ENCODE data around the gene TEX29.

Gene TEX29

DNA sequence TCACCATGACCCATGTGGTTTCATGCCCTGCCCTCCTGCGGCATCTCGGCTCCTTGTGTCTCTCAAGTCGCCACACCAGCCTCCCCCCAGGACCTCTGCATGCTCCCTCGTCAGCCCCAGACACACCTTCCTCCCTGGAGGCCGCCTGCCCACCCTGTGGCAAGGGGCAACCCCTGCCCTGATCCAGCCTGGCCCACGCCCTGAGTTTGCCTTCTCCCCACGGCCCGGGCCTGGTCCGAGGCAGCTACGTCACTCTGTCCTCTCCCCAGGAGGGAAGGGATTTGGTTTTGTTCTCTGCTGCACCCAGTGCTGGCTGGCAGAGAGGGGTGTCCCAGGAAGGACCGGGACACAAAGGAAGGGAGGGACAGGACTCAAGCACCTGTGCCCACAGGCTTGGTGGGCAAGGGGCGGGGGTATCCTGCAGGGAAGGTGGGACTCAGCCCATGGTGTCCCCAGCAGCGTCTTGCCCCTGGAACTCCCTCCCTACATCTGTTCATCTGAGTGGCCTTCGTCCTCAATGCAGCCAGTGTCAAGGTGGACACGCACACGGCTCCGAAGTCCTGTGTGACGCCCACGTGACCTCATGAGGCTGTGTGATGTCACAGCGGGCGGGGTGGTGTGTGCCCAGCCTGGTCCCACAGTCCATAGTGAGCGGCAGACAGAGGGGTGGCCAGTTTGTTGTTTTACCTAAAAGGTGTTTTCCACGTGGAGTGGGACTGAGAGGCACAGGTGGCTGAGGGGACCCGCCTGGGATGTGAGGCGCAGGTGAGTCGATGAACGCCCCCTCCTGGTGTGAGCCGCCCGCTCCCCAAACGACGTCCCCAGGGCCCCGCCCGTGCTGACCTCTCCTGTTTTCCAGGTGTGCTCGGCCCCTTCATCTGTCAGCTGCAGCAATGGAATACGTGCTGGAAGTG, at the start of gene TEX29:
Gene TEX29 (plus strand): TSS at position 645 of the 914 bp plus-strand sequence. CDS start 249 bp downstream, at position 894.
- intact Hi-C loops (cut with micrococcal nuclease) = no loop called here
- H3K9me3 Mint-ChIP-seq = no peaks in the 10 kb centered on the region
- H3K27ac Mint-ChIP-seq = no peak within 1 kb of the TSS
- H3K4me1 Mint-ChIP-seq (ENCODE audit: low read depth) = no peaks in the 10 kb centered on the region
- no peaks in the 10 kb centered on the region for H3K27me3 Mint-ChIP-seq
- no peaks in the 10 kb centered on the region for H3K36me3 Mint-ChIP-seq (ENCODE audit: low read depth)
- no peak within 1 kb of the TSS for H3K4me3 Mint-ChIP-seq

DNA sequence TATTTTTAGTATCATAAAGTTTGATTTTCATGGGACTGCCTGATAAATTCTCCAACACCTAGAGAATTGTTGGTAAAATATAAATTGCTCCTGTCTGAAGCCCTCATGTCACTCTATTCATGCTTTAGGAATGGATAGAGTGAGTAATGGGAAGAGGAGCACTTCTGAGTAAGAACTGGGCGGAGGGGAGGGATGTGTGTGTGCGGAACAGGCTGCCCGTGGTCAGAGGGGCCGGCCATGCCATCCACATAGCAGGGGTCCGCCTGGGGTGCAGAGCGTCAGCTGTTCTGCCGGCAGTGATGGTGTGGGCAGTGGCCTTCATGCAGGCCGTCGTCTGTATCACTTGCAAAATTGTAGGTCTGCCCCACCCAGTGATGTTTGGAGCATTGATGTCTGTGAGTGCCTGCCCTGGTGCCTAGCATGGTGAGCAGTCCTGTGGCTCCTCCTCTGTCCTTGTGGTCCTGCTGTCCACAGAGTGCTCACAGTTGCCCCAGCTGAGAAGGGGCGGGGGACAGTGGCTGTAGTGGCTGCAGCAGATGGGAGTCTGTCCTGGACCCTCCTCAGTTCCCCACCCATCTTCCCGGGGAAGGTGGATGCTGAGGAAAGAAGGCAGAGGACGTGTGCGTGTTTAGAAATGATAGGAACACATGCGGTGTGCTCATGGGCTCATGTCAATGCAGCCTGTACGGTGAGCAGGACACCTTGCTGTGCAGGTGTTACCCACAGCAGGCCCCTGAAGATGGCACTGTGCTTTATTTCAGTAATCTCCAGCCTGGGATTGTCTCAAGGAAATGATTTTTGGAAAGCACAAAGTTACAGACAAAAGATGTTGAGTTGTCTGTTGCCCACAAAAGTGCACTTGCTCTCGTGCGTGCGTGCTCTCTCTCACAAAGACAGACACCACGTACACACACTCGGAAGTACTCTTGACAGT, 49.4 kb upstream of the TEX29 start:
- H3K4me3 Mint-ChIP-seq = no peak overlapping the region
- no peaks in the 10 kb centered on the region for H3K27me3 Mint-ChIP-seq
- intact Hi-C loops (cut with micrococcal nuclease) = no loop called here
- no peaks in the 10 kb centered on the region for H3K4me1 Mint-ChIP-seq (ENCODE audit: low read depth)
- H3K9me3 Mint-ChIP-seq = no peaks in the 10 kb centered on the region
- H3K36me3 Mint-ChIP-seq (ENCODE audit: low read depth) = peaks cover 97% of the 10 kb centered on the region
- H3K27ac Mint-ChIP-seq = no peak overlapping the region

DNA sequence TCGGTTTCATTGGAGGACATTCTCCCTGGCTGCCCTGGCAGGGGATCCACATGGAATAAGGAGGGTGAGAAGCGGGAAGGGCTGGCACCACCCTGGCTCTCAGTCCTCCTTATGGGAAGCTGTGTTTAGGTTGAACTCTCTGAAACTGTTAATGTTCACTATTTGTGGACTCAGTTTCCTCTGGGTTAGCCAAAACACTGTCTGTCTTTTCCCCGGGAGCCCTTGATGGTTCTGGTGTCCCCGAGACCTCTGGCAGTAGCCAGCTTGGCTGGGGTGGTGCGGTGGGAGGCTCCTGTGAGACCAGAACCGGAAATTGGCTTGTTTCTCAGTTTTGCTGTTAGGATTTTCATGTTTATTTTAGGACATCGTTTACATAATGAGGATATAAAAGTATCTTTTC, 48.3 kb upstream of the TEX29 start:
- no peak overlapping the region for H3K4me3 Mint-ChIP-seq
- H3K27me3 Mint-ChIP-seq = no peaks in the 10 kb centered on the region
- H3K4me1 Mint-ChIP-seq (ENCODE audit: low read depth) = no peaks in the 10 kb centered on the region
- H3K9me3 Mint-ChIP-seq = no peaks in the 10 kb centered on the region
- H3K27ac Mint-ChIP-seq = no peak overlapping the region
- intact Hi-C loops (cut with micrococcal nuclease) = no loop called here
- H3K36me3 Mint-ChIP-seq (ENCODE audit: low read depth) = peaks cover 97% of the 10 kb centered on the region

DNA sequence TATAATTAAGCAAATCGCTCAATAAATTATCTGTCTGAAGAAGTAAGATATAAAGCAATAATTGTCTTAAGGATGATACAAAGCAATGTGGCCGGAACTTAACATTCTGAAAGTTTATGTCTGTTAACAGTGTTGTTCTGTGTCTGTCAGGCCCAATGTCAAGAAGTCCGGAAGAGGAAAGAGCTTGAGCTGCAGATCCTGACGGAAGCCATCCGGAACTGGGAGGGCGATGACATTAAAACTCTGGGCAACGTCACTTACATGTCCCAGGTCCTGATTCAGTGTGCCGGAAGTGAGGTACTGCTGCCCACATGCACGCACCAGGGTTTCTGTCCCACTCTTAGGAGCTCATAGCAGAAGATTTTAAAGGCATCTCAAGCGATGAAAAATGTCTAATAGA, 45.1 kb upstream of the TEX29 start:
- Mint-ChIP-seq H3K36me3 (ENCODE audit: low read depth) (peaks cover 100% of the 10 kb centered on the region), H3K27ac (no peak overlapping the region), H3K27me3 (no peaks in the 10 kb centered on the region), H3K4me3 (no peak overlapping the region), H3K9me3 (no peaks in the 10 kb centered on the region), H3K4me1 (ENCODE audit: low read depth) (no peaks in the 10 kb centered on the region)
- intact Hi-C loops (cut with micrococcal nuclease) = no loop called here

DNA sequence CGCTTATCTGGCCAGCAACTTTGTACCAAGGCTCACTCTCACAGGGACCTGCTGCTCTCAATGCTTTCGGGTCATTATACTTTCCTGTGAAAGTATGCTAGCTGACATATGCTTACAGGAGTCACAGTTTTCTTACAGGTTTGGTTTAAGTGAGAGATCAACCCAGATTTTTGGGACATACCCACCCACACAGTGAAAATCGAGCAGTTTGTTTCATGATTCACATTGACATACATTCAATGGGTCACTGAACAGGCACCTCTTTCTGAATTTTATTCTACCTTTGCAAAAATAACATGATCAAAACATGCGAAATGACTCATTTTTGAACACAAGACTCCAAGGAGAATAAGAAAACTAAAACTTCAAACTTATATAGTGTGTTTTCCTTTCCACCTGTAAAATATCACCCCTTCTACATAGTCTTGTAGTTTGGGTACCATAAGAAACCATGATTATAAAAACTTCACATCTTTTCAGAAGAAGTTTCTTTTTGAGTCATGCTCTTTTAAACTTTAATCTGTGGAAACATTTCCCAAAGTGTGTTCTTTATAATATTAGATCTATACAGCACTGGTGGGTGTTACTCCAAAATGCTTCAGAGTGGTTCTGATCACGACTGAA, 44.3 kb upstream of the TEX29 start:
- H3K36me3 Mint-ChIP-seq (ENCODE audit: low read depth) = peaks cover 100% of the 10 kb centered on the region
- H3K9me3 Mint-ChIP-seq = no peaks in the 10 kb centered on the region
- H3K4me3 Mint-ChIP-seq = no peak overlapping the region
- no peak overlapping the region for H3K27ac Mint-ChIP-seq
- no peaks in the 10 kb centered on the region for H3K27me3 Mint-ChIP-seq
- intact Hi-C loops (cut with micrococcal nuclease) = no loop called here
- peaks cover under 1% of the 10 kb centered on the region for H3K4me1 Mint-ChIP-seq (ENCODE audit: low read depth)

DNA sequence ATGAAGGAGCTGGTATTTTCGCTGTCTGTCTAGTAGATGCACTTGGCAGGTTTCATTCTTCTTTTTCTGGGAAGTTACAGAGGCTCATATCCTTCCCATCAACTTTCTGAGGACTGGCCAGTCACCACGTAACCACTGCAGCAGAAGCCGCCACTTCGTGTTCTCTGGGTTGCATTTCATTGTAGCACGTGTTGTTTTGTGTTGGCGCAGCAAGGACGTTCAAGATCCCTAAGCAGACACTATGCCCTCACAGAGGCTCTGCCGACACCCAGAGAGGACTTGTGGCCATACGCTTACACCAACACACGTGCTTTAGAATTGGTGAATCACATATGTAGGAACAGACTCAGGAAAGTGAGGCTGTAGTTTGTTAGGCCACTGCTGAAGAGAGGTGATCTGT, 42.2 kb upstream of the TEX29 start:
- Mint-ChIP-seq H3K4me3 (no peak overlapping the region), H3K4me1 (ENCODE audit: low read depth) (peaks cover 17% of the 10 kb centered on the region), H3K36me3 (ENCODE audit: low read depth) (peaks cover 94% of the 10 kb centered on the region), H3K27me3 (no peaks in the 10 kb centered on the region), H3K27ac (no peak overlapping the region), H3K9me3 (no peaks in the 10 kb centered on the region)
- intact Hi-C loops (cut with micrococcal nuclease) = no loop called here

DNA sequence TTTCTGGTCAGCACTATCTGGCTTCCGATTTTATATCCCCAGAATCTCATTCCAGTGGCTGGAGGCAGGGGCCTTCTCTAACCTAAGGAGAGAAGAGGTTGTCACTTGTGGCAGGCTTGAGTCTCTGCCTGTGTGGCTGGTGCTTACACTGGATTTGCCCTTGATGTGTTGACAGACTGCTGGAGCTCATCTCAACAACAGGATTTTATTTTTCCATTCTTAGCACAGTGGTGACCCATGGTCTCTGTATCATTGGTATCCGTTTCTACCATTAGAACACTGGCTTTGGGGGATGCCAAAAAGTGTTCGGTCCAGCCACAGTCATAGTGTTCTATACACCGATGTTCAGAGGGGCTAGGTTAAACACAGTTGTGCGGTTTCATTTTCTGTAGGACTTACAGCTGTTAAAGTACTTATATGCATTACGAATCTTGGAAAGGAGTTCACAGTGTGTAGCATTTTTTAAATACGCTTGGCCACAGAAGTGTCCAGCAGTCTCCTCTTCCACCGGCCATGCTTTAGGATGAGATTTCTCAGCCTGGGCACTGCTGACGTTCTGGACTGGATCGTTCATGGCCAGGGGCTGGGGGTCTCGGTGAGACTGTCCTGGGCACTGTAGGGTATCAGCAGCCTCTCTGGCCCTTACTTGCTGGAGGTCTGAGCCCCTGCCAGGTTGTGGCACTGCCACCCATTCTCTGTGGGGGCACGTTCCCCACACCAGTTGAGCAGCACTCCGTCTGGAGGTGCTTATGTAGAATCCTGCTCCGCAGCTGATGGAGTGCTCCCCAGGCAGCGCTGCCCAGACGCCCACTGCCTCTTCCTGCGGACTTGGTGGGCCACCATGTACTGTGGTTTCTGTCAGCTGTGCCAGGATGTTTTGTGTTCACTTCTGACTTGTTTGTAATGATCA, 41.4 kb upstream of the TEX29 start:
- no peak overlapping the region for H3K27ac Mint-ChIP-seq
- peaks cover 94% of the 10 kb centered on the region for H3K36me3 Mint-ChIP-seq (ENCODE audit: low read depth)
- H3K4me3 Mint-ChIP-seq = no peak overlapping the region

DNA sequence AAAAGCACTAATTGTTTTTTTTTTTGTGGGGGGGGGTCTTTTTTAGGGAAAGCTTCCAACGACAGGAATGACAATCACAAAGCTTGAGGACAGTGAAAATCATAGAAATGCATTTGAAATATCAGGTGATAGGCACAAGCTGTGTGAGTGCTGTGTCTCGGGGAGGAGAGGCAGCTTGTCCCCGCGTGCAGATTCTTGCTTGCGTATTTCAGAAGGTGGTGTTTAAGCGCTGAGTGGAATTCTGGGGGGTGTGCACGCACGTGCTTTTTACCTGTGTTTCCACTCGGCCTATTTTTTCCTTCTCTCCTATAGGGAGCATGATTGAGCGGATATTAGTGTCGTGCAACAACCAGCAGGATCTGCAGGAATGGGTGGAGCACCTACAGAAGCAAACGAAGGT, 40.2 kb upstream of the TEX29 start:
- intact Hi-C loops (cut with micrococcal nuclease) = no loop called here
- Mint-ChIP-seq H3K27me3 (no peaks in the 10 kb centered on the region), H3K4me1 (ENCODE audit: low read depth) (peaks cover 18% of the 10 kb centered on the region), H3K36me3 (ENCODE audit: low read depth) (peaks cover 94% of the 10 kb centered on the region), H3K27ac (no peak overlapping the region), H3K9me3 (no peaks in the 10 kb centered on the region), H3K4me3 (no peak overlapping the region)

More for the DNA sequence above, 41.4 kb upstream of the TEX29 start:
- Mint-ChIP-seq H3K27me3 (no peaks in the 10 kb centered on the region), H3K4me1 (ENCODE audit: low read depth) (peaks cover 18% of the 10 kb centered on the region), H3K9me3 (no peaks in the 10 kb centered on the region)
- intact Hi-C loops (cut with micrococcal nuclease) = no loop called here

DNA sequence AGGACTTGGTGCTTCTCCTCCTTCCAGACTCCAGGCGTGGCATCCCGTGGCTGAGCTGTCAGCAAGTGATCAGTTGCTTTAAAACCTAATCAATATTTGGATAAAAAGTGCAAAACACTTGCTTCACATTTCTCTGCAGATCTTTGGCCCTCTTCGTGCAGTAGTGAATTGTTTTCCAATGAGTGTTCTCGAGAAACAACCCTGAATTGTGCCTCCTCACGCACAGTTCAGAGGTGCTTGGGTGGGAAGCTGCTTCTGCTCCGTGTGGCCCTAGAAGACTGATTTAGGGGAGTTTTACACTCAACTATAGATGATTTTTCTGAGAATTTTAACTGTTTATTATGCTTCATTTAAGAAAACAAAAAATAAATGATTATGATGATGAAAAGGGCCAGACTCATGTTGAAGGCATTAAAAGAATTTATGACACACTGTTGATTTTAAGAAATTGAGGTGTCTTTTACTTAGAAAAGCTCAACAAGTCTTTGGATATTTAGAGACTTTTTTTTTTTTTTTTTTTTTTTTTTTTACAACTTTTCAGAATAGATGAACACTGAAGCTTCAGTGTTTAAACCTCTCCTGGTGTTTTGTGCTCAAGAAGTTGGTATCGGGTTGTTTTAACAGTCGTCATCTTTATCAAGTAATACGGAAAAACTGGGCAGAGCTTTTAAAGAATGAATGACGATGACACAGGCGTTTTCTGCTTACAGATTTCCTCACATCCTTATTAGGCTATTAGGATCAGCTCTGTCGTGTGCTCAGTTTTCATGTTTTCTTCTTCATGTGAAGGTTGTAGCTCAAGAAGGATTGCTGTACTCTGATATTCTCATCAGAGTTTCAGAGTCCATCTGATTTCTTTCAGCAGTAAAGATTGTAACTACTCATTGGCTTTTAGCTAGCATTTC, 39.5 kb upstream of the TEX29 start:
- intact Hi-C loops (cut with micrococcal nuclease) = no loop called here
- no peaks in the 10 kb centered on the region for H3K27me3 Mint-ChIP-seq
- H3K4me3 Mint-ChIP-seq = no peak overlapping the region
- peaks cover 19% of the 10 kb centered on the region for H3K4me1 Mint-ChIP-seq (ENCODE audit: low read depth)
- H3K36me3 Mint-ChIP-seq (ENCODE audit: low read depth) = peaks cover 94% of the 10 kb centered on the region
- peak overlapping the region; percentile 41 for H3K27ac Mint-ChIP-seq
- H3K9me3 Mint-ChIP-seq = no peaks in the 10 kb centered on the region

DNA sequence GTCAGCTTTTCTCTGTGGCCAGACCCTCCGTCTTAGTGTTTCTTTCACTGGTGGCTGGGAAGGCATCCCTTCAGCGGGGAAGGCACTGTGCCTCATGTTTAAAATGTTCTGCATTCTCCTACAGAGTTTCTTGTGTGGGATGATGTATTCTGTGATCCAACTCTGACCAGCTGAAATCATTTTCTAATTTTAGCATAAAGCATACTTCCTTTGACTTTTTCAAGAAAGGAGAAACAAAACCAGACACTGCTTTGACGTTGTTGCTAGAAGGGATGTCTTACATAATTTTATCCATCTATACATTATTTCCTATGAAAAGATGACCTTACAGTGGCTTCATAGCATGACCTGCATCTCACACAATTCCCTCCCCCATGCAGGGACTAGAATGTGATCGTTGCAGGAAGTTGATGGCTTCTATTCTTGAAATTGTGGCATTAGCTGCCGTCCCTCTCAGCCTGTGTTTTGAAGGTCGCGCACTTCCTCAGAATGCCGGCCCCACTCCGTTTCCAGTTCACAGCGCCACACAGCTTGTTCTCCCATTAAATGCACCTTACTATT, 38.6 kb upstream of the TEX29 start:
- H3K9me3 Mint-ChIP-seq = no peaks in the 10 kb centered on the region
- H3K27me3 Mint-ChIP-seq = no peaks in the 10 kb centered on the region
- H3K4me1 Mint-ChIP-seq (ENCODE audit: low read depth) = peaks cover 28% of the 10 kb centered on the region
- H3K36me3 Mint-ChIP-seq (ENCODE audit: low read depth) = peaks cover 94% of the 10 kb centered on the region
- H3K27ac Mint-ChIP-seq = peak overlapping the region; percentile 41
- no peak overlapping the region for H3K4me3 Mint-ChIP-seq
- intact Hi-C loops (cut with micrococcal nuclease) = no loop called here

DNA sequence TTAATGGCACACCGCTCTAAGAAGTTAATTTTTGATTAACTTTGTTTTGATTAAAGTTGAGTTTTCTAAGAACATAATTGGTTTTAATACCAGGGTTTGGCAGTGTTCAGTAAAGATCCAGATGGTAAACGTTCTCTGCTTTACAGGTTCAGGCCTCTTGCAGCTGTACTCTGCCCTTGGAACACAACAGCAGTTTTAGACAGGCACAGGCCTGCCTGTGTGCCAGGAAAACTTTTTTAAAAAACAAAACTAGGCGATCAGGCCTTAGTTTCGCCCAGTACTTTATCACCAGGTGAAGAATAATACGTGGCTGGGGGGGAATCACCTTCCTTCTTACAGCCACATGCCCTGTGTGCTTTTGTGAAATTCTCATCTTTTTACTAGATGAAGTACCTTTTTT, 38.0 kb upstream of the TEX29 start:
- Mint-ChIP-seq H3K36me3 (ENCODE audit: low read depth) (peaks cover 94% of the 10 kb centered on the region), H3K27ac (no peak overlapping the region), H3K9me3 (no peaks in the 10 kb centered on the region), H3K4me1 (ENCODE audit: low read depth) (peaks cover 34% of the 10 kb centered on the region), H3K27me3 (no peaks in the 10 kb centered on the region), H3K4me3 (no peak overlapping the region)
- intact Hi-C loops (cut with micrococcal nuclease) = no loop called here

DNA sequence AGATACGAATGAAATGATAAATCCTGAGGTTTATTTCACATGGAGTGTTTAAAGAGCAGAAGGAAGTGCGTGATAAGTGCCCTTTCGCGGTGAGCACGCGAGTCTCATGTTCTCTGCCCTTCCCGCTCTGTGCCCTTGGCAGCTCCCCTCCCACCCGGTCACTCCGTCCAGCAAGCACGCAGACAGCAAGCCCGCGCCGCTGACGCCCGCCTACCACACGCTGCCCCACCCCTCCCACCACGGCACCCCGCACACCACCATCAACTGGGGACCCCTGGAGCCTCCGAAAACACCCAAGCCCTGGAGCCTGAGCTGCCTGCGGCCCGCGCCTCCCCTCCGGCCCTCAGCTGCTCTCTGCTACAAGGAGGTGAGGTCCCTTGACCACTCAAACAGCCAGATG, 37.4 kb upstream of the TEX29 start:
- peaks cover 38% of the 10 kb centered on the region for H3K4me1 Mint-ChIP-seq (ENCODE audit: low read depth)
- H3K4me3 Mint-ChIP-seq = no peak overlapping the region
- peak overlapping the region; percentile 43 for H3K27ac Mint-ChIP-seq
- intact Hi-C loops (cut with micrococcal nuclease) = no loop called here
- H3K9me3 Mint-ChIP-seq = no peaks in the 10 kb centered on the region
- peaks cover 93% of the 10 kb centered on the region for H3K36me3 Mint-ChIP-seq (ENCODE audit: low read depth)
- H3K27me3 Mint-ChIP-seq = no peaks in the 10 kb centered on the region

Data from dendritic cell treated with granulocyte-macrophage colony-stimulating factor and Interleukin-4, amounts not matched to agents 40 ng/mL and 50 ng/mL, for 4 days (primary cell).